CD4-positive, alpha-beta T cell treated with Interleukin-6 for 4 hours (primary cell): Measurements from ENCODE around the gene SRF.

Experiments
- DNase-seq: peaks from one replicate; pipeline ENCODE4 v3.0.0-alpha.2; 2020; ENCODE audit warnings: mixed read lengths

Gene SRF

DNA sequence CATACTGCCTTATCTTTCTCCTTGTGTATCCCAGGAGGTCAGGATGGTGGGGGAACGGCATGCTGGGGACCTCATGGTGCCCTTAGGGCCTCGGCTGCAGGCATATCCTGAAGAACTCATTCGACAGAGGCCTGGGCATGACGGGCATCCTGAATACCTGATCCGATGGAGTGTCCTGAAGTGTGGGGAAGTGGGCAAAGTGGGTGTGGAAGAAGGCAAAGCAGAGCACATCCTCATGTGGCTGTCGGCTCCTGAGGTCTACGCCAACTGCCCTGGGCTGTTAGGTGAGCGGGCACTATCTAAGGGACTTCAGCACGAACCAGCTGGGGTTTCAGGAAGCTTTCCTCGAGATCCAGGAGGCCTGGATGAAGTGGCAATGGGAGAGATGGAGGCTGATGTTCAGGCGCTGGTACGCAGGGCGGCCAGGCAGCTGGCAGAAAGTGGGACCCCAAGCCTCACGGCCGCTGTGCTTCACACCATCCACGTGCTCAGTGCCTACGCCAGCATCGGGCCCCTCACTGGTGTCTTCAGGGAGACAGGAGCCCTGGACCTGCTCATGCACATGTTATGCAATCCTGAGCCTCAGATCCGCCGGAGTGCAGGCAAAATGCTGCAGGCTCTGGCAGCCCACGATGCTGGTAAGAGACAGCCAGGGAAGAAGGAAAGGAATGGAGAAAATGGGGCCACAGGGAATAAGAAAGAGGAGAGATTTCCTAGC lies 13.4 kb downstream of the SRF start:
- no peak for DNase-seq

DNA sequence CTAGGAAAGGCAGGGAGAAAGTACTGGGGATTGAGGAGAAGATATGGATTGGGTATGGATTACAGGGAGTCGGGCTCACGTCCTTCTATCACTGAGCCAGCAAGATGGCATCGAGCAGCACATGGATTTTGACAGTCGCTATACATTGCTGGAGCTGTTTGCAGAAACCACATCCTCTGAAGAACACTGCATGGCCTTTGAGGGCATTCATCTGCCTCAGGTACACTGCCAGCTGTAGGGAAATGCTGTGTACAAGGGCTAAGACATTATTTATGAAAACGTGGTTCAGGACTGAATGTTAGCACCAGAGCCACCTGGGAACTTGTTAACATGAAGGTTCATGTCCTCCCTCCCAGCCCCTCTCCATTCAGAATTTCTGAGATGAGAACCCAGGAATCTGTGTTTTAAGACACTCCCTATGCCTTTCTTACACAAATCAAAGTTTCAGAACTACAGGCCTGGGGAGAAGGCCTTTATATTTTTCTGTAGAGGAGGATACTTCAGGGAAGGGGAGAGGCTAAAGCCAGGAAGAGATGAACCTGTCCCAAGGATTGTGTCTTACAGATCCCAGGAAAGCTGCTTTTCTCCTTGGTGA lies 14.4 kb downstream of the SRF start:
- peak; percentile 53 for DNase-seq

DNA sequence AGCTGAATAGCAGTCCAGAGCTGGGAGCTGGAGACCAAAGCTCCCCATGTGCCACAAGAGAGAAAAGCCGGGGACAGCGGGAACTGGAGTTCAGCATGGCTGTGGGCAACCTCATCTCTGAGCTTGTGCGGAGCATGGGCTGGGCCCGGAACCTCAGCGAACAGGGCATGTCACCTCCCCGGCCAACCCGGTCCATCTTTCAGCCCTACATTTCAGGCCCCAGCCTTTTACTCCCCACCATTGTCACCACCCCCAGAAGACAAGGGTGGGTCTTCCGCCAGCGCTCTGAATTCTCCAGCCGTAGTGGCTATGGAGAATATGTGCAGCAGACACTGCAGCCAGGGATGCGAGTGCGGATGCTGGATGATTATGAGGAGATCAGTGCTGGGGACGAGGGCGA lies 14.9 kb downstream of the SRF start:
- DNase-seq, result no peak

DNA sequence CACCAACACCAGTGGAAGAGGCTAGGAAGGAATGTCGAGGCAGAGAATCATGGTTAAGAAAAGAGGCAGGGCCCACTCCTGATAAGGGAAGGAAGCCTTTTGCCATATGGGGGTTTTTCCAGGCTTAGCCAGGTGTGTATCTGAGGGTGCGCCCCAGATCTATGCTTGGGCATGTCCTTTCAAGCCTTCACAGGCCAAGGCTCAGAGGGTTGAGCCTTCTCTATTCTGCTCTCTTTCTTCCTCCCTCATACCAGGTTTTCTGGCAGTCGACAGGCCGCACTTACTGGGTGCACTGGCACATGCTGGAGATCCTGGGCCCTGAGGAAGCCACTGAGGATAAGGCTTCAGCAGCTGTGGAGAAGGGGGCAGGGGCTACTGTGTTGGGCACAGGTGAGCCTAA lies 15.6 kb downstream of the SRF start:
- no peak for DNase-seq

DNA sequence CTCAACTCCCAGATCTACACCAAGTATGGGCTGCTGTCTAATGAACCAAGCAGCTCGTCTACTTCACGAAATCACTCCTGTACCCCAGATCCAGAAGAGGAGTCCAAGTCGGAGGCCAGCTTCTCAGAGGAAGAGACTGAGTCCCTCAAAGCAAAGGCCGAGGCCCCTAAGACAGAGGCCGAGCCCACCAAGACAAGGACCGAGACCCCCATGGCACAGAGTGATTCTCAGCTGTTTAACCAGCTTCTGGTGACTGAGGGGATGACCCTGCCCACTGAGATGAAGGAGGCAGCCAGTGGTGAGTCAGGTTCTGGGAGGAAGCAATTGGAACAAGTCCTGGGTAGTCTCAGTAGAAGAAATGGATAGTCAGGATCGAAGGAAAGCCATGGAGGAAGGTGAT lies 16.8 kb downstream of the SRF start:
- DNase-seq, result no peak

DNA sequence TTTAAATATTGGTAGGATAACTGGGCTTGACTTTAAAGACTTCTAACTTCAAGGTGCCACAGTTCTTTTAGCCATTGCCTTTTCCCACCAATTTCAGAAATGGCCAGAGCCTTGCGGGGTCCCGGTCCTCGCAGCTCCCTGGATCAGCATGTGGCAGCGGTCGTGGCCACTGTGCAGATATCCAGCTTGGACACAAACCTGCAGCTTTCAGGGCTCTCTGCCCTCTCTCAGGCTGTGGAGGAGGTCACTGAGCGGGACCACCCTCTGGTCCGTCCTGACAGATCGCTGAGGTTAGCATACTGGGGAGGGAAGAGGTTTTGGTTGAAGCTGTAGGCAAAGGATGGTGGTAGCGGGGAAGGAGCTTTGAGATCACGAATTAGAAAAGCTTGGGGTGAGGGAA lies 17.4 kb downstream of the SRF start:
- no peak for DNase-seq

DNA sequence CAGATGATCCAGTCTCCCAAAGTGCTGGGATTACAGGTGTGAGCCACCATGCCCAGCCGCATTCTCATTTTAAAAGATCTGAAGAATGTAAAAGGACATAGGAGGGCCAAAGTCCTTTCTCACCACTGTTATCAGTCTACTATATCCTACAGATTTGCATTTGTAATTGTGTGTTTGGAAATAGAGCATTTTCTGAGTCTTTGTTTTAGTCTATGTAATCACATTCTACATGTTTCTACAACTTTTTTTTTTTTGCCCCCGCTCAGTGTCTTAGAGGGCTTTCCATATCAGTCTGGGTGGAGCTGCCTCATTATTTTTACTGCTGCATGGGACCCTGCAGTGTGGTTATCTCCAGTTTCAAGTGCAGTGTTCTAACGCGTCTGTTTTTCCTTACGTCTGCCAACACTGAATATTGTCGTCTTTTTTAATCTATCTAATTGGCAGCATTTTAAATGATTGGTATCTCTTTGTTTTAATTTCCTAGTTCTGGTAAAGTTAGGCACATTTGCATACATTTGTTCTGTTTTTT lies 18.8 kb downstream of the SRF start:
- DNase-seq, result no peak

DNA sequence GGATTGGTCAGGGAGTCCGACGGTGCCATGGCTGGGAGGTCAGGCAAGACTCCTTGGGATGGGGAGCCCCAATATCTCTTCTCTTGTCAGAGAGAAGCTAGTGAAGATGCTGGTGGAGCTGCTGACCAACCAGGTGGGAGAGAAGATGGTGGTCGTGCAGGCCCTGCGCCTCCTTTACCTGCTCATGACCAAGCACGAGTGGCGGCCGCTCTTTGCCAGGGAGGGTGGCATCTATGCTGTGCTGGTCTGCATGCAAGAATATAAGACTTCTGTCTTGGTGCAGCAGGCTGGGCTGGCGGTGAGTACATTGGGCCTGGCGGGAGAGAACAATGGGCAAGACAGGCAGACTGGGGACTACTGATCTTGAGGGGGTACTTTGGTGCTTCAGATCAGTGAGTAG lies 21.8 kb downstream of the SRF start:
- DNase-seq, result no peak

DNA sequence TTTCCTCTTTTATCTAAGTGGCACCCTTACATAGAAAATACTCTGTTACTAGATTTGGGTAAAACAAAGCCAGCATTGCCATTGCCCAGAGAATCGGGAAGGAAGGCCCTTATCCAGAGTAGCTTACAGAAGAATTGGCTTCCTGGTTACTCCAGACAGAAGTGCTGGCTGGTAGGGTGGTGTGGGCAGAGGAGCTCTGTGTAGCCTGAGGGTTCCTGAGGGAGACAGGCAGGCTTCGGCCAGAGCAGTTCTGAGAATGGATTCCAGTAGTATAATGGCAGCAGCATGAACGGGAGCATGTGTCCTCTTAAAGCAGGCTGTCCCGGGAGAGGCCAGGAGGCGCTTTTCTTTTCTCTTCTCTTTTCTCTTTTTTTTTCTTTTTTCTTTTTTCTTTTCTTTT lies 22.9 kb downstream of the SRF start:
- DNase-seq, result no peak

DNA sequence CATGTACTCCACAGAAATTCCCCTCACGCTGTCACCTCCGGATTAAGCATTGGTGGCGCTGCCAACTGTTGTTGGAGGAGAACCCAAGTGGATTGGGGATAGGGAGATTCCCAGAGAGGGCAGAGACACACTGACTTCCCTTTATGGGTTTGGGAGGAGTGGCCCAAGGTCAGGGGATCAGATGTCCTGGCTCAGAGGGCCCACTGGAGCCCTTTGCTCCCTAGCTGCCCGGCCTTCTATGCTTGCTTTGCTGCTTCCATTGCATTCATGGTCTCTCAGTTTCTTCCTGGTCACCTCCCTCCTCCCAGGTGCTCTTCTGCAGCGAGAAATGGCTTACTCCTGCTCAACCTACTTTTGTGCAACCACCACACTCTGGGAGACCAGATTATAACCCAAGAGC lies 25.3 kb downstream of the SRF start:
- no peak for DNase-seq

DNA sequence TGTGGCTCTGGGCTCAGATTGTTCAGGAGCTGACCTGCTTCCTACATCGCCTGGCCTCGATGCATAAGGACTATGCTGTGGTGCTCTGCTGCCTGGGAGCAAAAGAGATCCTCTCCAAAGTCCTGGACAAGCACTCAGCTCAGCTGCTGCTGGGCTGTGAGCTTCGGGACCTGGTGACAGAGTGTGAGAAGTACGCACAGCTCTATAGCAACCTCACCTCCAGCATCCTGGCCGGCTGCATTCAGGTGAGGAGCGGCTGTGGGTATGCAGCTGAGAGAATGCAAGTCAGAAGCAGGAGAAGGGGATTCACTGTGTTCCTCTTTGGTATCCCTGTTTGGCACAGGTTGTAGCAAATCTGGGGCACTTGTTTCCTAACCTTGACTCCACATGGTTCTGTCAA lies 28.8 kb downstream of the SRF start:
- no peak for DNase-seq

DNA sequence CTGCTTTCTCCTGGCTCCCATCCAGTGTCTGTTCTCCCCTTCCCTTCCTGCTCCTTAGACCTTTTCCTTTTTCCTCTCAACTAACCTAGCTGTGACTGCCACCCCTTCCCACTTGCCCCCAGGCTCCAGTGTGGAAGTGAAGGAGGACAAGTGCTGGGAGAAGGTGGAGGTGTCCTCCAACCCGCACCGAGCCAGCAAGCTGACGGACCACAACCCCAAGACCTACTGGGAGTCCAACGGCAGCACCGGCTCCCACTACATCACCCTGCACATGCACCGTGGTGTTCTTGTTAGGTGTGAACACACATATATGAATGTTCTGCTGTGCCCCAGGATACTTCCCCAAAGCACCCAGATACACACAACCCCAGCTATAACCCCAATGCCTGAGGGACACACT lies 29.5 kb downstream of the SRF start:
- no peak for DNase-seq

DNA sequence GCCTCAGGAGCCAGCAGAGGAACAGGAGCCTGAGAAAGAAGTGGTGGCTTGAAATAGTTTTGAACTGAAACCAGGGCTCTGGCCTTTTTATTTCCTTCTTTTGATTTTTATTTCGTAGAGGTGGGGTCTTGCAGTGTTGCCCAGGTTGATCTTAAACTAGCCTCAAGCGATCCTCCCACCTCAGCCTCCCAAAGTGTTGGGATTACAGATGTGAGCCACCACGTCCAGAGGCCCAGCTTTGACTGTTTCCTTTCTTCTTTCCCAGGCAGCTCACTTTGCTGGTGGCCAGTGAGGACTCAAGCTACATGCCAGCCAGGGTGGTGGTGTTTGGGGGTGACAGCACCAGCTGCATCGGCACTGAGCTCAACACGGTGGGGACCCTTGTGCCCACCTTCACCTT lies 31.4 kb downstream of the SRF start:
- no peak for DNase-seq

DNA sequence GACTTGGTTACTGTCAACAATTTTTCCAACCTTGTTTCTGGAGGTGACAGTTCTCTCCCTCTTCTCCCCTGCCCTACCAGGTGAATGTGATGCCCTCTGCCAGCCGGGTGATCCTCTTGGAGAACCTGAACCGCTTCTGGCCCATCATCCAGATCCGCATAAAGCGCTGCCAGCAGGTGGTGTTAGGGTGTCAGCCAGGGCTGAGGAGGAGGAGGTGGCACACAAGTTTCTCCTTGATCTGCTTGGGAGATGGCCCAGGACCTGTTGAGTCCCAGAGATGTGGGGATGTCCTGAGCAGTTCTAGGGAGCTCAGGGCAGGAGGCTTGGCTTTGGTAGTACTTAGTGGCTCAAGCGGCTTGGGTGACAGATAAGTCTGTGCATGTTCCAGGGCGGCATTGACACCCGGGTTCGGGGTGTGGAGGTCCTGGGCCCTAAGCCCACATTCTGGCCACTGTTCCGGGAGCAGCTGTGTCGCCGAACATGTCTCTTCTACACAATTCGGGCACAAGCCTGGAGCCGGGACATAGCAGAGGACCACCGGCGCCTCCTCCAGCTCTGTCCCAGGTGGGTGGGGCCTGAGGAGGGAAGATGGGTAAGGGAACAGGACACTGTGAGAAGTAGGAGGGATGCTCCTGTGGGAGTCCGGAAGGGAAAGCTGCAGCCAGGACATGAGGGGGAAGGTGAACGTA lies 32.1 kb downstream of the SRF start:
- DNase-seq, result no peak

DNA sequence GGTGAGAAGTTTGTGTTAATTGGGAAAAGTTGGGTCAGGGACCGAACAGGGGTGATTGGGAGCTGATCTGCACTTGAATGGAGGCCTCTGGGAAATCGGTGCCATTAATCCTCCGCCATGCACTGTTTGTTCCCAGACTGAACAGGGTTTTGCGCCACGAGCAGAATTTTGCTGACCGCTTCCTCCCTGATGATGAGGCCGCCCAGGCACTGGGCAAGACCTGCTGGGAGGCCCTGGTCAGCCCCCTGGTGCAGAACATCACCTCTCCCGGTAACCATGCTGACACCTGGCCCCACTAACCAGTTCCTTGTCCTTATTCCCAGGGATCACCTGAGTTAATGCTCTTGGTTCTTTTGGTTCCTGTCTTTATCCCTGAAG lies 32.6 kb downstream of the SRF start:
- DNase-seq, result no peak

DNA sequence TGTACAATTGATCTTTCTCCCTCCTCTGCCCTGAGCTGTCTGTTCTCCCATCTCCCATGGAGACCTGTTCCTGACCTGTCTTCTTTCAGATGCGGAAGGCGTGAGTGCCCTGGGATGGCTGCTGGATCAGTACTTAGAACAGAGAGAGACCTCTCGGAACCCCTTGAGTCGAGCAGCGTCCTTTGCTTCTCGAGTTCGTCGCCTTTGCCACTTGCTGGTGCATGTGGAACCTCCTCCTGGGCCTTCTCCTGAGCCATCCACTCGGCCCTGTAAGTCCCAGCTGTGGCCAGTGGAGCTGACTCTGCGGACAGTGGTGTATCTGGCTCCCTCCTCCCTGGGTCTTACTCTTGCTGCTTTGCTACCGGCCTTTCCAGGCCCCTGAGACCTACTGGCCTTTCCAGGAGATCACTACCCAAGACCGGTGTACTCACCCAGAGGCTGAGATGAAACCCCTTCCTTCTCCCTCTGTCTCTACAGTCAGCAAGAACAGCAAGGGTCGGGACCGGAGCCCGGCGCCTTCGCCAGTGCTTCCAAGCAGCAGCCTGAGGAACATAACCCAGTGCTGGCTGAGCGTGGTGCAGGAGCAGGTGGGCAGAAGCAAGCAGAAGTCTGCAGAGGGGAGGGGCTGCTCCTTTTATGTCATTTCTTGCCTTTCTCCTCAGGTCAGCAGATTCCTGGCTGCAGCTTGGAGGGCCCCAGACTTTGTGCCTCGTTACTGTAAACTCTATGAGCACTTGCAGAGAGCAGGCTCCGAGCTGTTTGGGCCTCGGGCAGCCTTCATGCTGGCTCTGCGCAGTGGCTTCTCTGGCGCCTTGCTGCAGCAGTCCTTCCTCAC lies 33.4 kb downstream of the SRF start:
- DNase-seq, result no peak

DNA sequence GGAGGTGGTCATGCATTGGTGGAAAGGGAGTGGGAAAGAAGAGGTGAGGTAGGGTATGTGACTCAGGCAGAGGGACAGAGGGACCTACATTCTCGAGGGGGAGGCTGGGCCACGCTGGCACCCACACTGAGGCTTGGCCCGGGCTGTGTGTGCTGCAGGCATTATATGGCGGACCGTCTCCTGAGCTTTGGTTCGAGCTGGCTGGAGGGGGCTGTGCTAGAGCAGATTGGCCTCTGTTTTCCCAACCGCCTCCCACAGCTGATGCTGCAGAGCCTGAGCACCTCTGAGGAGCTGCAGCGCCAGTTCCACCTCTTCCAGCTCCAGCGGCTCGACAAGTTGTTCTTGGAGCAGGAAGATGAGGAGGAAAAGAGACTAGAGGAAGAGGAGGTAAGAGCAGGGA lies 34.8 kb downstream of the SRF start:
- DNase-seq, result no peak

DNA sequence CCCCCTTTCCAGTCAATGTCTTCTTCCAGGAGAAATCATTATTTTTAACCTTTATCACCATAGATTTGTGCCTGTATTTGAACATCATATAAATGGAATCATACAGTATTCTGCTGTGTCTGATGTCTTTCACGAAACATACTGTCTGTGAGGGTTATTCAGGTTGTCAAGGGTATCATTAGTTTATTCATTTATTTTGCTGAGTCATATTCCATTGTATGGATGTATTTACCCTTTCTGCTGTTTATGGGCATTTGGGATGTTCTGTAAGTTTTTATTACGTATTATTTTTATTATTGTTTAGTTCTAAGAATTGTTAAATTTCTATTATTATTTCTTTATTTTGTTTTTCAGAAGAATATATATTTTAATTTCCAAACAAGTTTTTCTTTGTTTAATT lies 36.2 kb downstream of the SRF start:
- no peak for DNase-seq

DNA sequence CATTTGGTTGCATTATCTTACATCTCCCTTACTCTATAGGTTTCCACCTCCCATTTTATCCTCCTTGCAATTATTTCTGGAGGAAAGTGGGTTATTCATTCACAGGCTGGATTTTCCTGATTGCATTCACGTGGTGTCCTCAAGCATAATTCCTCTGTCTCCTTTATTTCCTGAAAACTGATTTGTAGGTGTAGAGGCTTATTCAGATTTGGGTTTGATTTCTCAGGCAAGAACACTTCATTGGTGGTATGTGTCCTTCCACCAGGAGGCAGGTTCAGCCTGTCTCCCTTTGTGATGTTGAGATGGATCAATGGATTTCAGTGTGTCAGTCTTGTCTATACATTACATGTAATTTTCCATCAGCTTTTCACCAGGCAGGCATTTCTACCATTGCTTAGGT lies 40.9 kb downstream of the SRF start:
- DNase-seq, result no peak

DNA sequence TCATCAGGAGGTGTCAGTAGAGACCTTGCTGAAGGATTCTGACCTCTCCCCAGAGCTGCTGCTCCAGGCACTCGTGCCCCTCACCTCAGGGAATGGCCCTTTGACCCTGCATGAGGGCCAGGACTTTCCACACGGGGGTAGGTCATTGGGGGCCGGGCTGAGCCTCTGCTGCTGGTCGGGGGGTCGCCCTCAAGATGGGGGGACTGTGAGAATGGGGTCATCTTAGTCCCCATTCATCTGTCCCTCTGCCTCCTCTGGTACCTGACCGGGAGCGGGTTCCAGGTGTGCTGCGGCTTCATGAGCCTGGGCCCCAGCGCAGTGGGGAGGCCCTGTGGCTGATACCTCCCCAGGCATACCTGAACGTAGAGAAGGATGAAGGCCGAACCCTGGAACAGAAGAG lies 42.4 kb downstream of the SRF start:
- no peak for DNase-seq

DNA sequence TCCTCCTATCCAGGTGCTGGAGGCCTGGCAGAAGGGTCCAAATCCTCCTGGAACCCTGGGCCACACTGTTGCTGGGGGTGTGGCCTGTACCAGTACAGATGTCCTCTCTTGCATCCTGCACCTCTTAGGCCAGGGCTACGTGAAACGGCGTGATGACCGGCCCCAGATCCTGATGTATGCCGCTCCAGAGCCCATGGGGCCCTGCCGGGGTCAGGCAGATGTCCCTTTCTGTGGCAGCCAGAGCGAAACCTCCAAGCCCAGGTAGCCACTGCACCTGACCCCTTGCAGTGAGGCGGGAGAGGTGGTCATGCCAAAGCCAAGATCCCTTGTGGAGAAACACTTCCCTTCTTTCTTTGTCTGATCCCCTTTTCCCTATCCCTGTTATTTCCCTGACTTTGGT lies 44.0 kb downstream of the SRF start:
- no peak for DNase-seq

DNA sequence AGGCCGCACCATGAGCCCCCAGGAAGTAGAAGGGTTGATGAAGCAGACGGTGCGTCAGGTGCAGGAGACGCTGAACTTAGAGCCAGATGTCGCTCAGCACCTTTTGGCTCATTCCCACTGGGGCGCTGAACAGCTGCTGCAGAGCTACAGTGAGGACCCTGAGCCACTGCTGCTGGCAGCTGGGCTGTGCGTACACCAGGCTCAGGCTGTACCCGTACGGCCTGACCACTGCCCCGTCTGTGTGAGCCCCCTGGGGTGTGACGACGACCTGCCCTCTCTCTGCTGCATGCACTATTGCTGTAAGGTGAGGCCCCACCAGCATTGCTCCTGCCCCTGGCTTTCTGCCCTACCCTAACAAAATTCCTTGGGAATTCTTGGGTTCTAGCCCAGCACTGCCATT lies 45.1 kb downstream of the SRF start:
- no peak for DNase-seq

DNA sequence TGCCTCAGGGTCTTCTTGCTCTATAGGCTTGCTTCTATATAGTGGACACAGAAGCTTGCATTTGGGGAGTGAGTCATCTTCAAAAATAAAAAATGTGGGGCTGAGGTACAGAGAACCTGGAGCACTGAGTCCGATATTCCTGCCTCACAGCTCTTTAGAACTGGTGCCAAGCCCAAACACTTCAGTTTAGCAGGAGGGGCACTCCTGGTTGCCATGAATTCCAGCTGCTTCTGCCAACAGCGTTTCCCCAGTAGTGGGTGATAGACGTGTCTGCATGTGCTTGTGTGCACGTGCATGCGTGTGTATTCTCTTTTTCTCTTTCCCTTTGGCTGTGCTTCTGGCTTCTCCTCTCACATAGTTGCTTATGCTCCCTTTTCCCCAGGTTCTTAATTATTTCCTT lies 46.3 kb downstream of the SRF start:
- DNase-seq, result no peak

DNA sequence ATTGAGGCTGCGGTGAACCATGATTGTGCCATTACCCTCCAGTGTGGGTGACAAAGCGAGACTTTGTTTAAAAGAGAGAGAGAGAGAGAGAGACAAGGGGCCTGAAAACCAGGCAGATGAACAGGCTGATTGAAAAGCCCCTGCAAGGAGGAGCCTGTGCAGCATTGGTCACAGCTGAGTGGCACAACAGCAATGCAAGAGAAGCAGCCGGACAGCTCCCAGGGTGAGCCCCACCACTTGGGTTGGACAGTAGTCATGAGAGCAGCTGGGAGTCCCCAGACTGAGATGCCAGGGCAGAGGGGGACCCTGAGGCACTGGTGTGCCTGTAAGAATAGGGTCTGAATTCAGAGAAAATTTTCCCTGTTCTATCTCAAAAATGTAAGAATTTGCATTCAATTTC lies 48.0 kb downstream of the SRF start:
- no peak for DNase-seq
